ENCODE measurements around the gene CPEB4. TPM values are rescaled to one million over a fixed set of nuclear protein-coding genes. Genes with fewer than 3 reads are reported as not detected.
A peak's percentile ranks its signal among the peaks of the same experiment; 100 is the strongest.

Gene CPEB4
- total RNA-seq, 4 donors from 2014 or later, result 97.8 to 109 (median 102) TPM

DNA sequence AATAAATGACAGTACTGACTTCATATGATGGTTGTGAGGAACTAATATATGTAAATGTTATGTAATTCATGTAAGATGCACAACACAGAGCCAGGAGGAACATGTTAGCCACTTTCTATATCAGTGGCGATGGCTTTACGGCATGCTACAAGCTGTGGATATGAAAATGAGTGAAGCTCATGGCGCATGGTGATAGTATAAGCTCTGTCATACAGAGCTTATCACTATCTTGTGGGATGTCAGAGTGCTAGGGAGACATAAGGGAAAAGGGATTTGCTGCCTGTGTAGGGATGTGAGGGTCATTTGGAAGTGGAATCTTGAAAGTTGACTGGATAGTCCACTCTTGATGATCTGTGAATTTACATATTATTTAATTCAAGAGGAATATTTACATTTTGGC, 13.6 kb downstream of the CPEB4 start:
- Histone ChIP-seq H3K9me3 (no peaks in the 10 kb centered on the region), H3K27me3 (no peaks in the 10 kb centered on the region), H3K36me3 (no peaks in the 10 kb centered on the region), H3K27ac (peak overlapping the region; percentile 50 to 99 (median 95)), H3K4me1 (peaks cover 58 to 88% of the 10 kb centered on the region in 2 donors), H3K4me3 (no peak overlapping the region)
- no peak for ATAC-seq
- in situ Hi-C loops (cut with MboI; ENCODE audit: low sequenced_read_pairs in 4 of 4), result no loop called here
- intact Hi-C loops (cut with DNase I; ENCODE audit: low total_unique reads), result loop anchor here (10.0 kb wide), 1 partner anchor 447 kb away; no protein-coding TSS in a partner anchor
- TF ChIP-seq, protein P1, sequence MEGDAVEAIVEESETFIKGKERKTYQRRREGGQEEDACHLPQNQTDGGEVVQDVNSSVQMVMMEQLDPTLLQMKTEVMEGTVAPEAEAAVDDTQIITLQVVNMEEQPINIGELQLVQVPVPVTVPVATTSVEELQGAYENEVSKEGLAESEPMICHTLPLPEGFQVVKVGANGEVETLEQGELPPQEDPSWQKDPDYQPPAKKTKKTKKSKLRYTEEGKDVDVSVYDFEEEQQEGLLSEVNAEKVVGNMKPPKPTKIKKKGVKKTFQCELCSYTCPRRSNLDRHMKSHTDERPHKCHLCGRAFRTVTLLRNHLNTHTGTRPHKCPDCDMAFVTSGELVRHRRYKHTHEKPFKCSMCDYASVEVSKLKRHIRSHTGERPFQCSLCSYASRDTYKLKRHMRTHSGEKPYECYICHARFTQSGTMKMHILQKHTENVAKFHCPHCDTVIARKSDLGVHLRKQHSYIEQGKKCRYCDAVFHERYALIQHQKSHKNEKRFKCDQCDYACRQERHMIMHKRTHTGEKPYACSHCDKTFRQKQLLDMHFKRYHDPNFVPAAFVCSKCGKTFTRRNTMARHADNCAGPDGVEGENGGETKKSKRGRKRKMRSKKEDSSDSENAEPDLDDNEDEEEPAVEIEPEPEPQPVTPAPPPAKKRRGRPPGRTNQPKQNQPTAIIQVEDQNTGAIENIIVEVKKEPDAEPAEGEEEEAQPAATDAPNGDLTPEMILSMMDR (IDR thresholded peaks at IDR 0.05 in 4 of 5, conservative IDR thresholded peaks at IDR 0.05 in 1 of 5), result no peak
- TF ChIP-seq POLR2A (IDR thresholded peaks at IDR 0.05), result no peak
- DNase-seq, result no peak

- intact Hi-C loops (cut with DNase I; ENCODE audit: low total_unique reads), result loop anchor here (10.0 kb wide), 1 partner anchor 448 kb away; no protein-coding TSS in a partner anchor
These were observed 14.2 kb downstream of the CPEB4 start for GRCh38 chr5:173902334-173902733.

DNA sequence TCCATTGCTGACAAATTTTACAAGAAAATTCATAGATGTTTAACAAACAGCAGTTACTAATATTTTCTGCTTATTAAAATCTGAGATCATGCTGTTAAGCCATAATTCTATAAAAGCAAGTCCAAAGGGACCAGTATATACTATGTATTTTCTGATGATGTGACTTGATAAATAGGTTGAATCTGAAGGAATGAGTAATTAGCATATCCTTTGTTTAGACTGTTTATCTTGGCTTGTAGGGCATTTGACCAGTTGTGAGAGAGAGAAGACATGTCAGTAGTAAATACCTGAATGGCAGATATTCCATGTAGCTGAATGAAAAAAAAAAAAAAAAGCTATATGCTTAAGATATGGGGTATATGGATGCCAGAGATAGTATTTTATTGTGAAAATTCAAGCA, 14.6 kb downstream of the CPEB4 start:
- intact Hi-C loops (cut with DNase I; ENCODE audit: low total_unique reads) (loop anchor here (10.0 kb wide), 1 partner anchor 448 kb away; no protein-coding TSS in a partner anchor), in situ Hi-C loops (cut with MboI; ENCODE audit: low sequenced_read_pairs in 4 of 4) (no loop called here)
- TF ChIP-seq, protein P1 (IDR thresholded peaks at IDR 0.05 in 4 of 5, conservative IDR thresholded peaks at IDR 0.05 in 1 of 5), result no peak
- no peak for TF ChIP-seq POLR2A (IDR thresholded peaks at IDR 0.05)
- H3K27ac ChIP-seq, result peak overlapping the region; percentile 89 to 99 (median 95)
- peaks cover 58 to 88% of the 10 kb centered on the region in 2 donors for H3K4me1 ChIP-seq
- H3K4me3 ChIP-seq, result no peak overlapping the region
- DNase-seq (no peak), ATAC-seq (no peak)
- H3K9me3 ChIP-seq, result no peaks in the 10 kb centered on the region
- no peaks in the 10 kb centered on the region for H3K27me3 ChIP-seq
- no peaks in the 10 kb centered on the region for H3K36me3 ChIP-seq

More at GRCh38 chr5:173902334-173902733, 14.2 kb downstream of the CPEB4 start:
- no peak for ATAC-seq
- no peak for DNase-seq
- Histone ChIP-seq H3K9me3 (no peaks in the 10 kb centered on the region), H3K27me3 (no peaks in the 10 kb centered on the region), H3K4me3 (no peak overlapping the region), H3K4me1 (peaks cover 58 to 88% of the 10 kb centered on the region in 2 donors), H3K27ac (peak overlapping the region; percentile 50 to 99 (median 95)), H3K36me3 (no peaks in the 10 kb centered on the region)
- TF ChIP-seq, protein P1 (IDR thresholded peaks at IDR 0.05 in 4 of 5, conservative IDR thresholded peaks at IDR 0.05 in 1 of 5), result no peak
- TF ChIP-seq POLR2A (IDR thresholded peaks at IDR 0.05), result no peak
- in situ Hi-C loops (cut with MboI; ENCODE audit: low sequenced_read_pairs in 4 of 4), result no loop called here

DNA sequence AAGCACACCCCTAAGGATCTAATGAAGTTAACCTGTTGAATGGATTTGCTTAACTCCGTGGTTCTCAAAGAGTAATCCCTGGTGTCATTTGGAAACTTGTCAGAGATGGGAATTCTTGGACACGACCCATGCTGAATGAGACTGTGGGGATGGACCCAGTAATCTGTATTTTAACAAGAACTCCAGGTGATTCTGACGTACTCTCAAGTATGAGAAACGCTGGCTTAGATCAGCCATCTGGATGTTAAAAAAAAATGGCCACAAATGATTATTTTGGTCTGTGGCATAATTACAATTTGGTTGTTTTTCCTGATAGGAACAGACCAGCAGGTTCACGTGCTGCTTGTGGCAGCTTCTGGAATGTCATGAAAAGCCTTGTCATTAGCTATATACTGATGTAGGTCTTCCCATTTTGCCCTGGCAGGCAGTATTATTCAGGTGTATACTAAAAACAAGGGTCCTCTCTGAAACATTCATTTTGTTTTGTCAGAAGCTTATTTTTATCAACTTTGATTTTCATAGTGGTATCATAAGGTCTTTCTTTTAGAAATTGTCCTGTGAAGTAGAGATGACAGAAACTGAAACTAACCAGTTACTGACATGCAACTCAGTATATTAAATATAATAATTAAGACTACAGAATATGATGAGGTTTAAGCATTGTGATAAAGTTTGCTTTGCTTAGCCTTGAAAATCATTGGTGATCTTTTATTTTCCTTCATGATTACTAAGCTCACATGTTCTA, 15.4 kb downstream of the CPEB4 start:
- H3K4me1 ChIP-seq, result peaks cover 60 to 89% of the 10 kb centered on the region in 2 donors
- DNase-seq (no peak), ATAC-seq (no peak)
- no peaks in the 10 kb centered on the region for H3K27me3 ChIP-seq
- intact Hi-C loops (cut with DNase I; ENCODE audit: low total_unique reads), result loop anchor here (10.0 kb wide), 1 partner anchor 449 kb away; no protein-coding TSS in a partner anchor
- peak overlapping the region; percentile 89 to 99 (median 95) for H3K27ac ChIP-seq
- in situ Hi-C loops (cut with MboI; ENCODE audit: low sequenced_read_pairs in 4 of 4), result no loop called here
- H3K9me3 ChIP-seq, result no peaks in the 10 kb centered on the region
- H3K36me3 ChIP-seq, result no peaks in the 10 kb centered on the region
- H3K4me3 ChIP-seq, result peak overlapping the region in 1 of 4 donors; percentile 10
- no peak for TF ChIP-seq POLR2A (IDR thresholded peaks at IDR 0.05)
- TF ChIP-seq, protein P1 (IDR thresholded peaks at IDR 0.05 in 4 of 5, conservative IDR thresholded peaks at IDR 0.05 in 1 of 5), result no peak
